ENCODE results near the gene RASSF8.

The RASSF8 gene

GRCh38 chr12:26021534-26021933, 63.1 kb downstream of the RASSF8 start:
- Mint-ChIP-seq H3K36me3 (no peaks in the 10 kb centered on the region), H3K4me3 (no peak overlapping the region), H3K9me3 (ENCODE audit: low read depth) (no peaks in the 10 kb centered on the region), H3K4me1 (ENCODE audit: low read depth) (no peaks in the 10 kb centered on the region), H3K27me3 (peaks cover 5% of the 10 kb centered on the region), H3K27ac (no peak overlapping the region)

GRCh38 chr12:26022043-26022442, 63.6 kb downstream of the RASSF8 start:
- Mint-ChIP-seq H3K27me3 (peaks cover 5% of the 10 kb centered on the region), H3K36me3 (no peaks in the 10 kb centered on the region), H3K4me1 (ENCODE audit: low read depth) (no peaks in the 10 kb centered on the region), H3K9me3 (ENCODE audit: low read depth) (no peaks in the 10 kb centered on the region), H3K27ac (no peak overlapping the region), H3K4me3 (no peak overlapping the region)

GRCh38 chr12:26026713-26027112, 68.2 kb downstream of the RASSF8 start:
- Mint-ChIP-seq H3K9me3 (ENCODE audit: low read depth) (no peaks in the 10 kb centered on the region), H3K36me3 (no peaks in the 10 kb centered on the region), H3K4me1 (ENCODE audit: low read depth) (no peaks in the 10 kb centered on the region), H3K27ac (no peak overlapping the region), H3K4me3 (no peak overlapping the region), H3K27me3 (peaks cover 5% of the 10 kb centered on the region)

- Mint-ChIP-seq H3K9me3 (ENCODE audit: low read depth) (no peaks in the 10 kb centered on the region), H3K4me3 (no peak overlapping the region), H3K36me3 (no peaks in the 10 kb centered on the region), H3K4me1 (ENCODE audit: low read depth) (no peaks in the 10 kb centered on the region), H3K27me3 (no peaks in the 10 kb centered on the region), H3K27ac (no peak overlapping the region)
These were observed 68.9 kb downstream of the RASSF8 start for GRCh38 chr12:26027401-26027800.

GRCh38 chr12:26028953-26029735, 70.7 kb downstream of the RASSF8 start:
- Mint-ChIP-seq H3K36me3 (no peaks in the 10 kb centered on the region), H3K9me3 (ENCODE audit: low read depth) (no peaks in the 10 kb centered on the region), H3K27me3 (no peaks in the 10 kb centered on the region), H3K4me1 (ENCODE audit: low read depth) (no peaks in the 10 kb centered on the region), H3K27ac (no peak overlapping the region), H3K4me3 (no peak overlapping the region)

- Mint-ChIP-seq H3K27ac (no peak overlapping the region), H3K27me3 (no peaks in the 10 kb centered on the region), H3K9me3 (ENCODE audit: low read depth) (no peaks in the 10 kb centered on the region), H3K4me3 (no peak overlapping the region), H3K36me3 (no peaks in the 10 kb centered on the region), H3K4me1 (ENCODE audit: low read depth) (no peaks in the 10 kb centered on the region)
These were observed 71.2 kb downstream of the RASSF8 start for GRCh38 chr12:26029736-26030022.

- no peaks in the 10 kb centered on the region for H3K9me3 Mint-ChIP-seq (ENCODE audit: low read depth)
- H3K27me3 Mint-ChIP-seq = no peaks in the 10 kb centered on the region
- no peak overlapping the region for H3K27ac Mint-ChIP-seq
- H3K36me3 Mint-ChIP-seq = no peaks in the 10 kb centered on the region
- H3K4me3 Mint-ChIP-seq = no peak overlapping the region
- no peaks in the 10 kb centered on the region for H3K4me1 Mint-ChIP-seq (ENCODE audit: low read depth)
These were observed 71.9 kb downstream of the RASSF8 start for GRCh38 chr12:26030371-26030770.

GRCh38 chr12:26031318-26031717, 72.8 kb downstream of the RASSF8 start:
- no peak overlapping the region for H3K4me3 Mint-ChIP-seq

GRCh38 chr12:26031827-26032226, 73.3 kb downstream of the RASSF8 start:
- H3K27me3 Mint-ChIP-seq = no peaks in the 10 kb centered on the region
- no peak overlapping the region for H3K4me3 Mint-ChIP-seq
- no peaks in the 10 kb centered on the region for H3K36me3 Mint-ChIP-seq
- H3K4me1 Mint-ChIP-seq (ENCODE audit: low read depth) = no peaks in the 10 kb centered on the region
- no peak overlapping the region for H3K27ac Mint-ChIP-seq
- H3K9me3 Mint-ChIP-seq (ENCODE audit: low read depth) = no peaks in the 10 kb centered on the region

More at GRCh38 chr12:26031318-26031717, 72.8 kb downstream of the RASSF8 start:
- Mint-ChIP-seq H3K4me1 (ENCODE audit: low read depth) (no peaks in the 10 kb centered on the region), H3K27me3 (no peaks in the 10 kb centered on the region), H3K27ac (no peak overlapping the region), H3K36me3 (no peaks in the 10 kb centered on the region), H3K9me3 (ENCODE audit: low read depth) (no peaks in the 10 kb centered on the region)

GRCh38 chr12:26032290-26032689, 73.8 kb downstream of the RASSF8 start:
- Mint-ChIP-seq H3K27me3 (no peaks in the 10 kb centered on the region), H3K9me3 (ENCODE audit: low read depth) (no peaks in the 10 kb centered on the region), H3K36me3 (no peaks in the 10 kb centered on the region), H3K4me1 (ENCODE audit: low read depth) (no peaks in the 10 kb centered on the region), H3K27ac (no peak overlapping the region), H3K4me3 (no peak overlapping the region)

GRCh38 chr12:26032719-26033241, 74.3 kb downstream of the RASSF8 start:
- Mint-ChIP-seq H3K4me1 (ENCODE audit: low read depth) (no peaks in the 10 kb centered on the region), H3K4me3 (no peak overlapping the region), H3K36me3 (no peaks in the 10 kb centered on the region), H3K9me3 (ENCODE audit: low read depth) (no peaks in the 10 kb centered on the region), H3K27ac (no peak overlapping the region), H3K27me3 (no peaks in the 10 kb centered on the region)

- Mint-ChIP-seq H3K4me3 (no peak overlapping the region), H3K4me1 (ENCODE audit: low read depth) (no peaks in the 10 kb centered on the region), H3K27ac (no peak overlapping the region), H3K36me3 (no peaks in the 10 kb centered on the region), H3K27me3 (no peaks in the 10 kb centered on the region), H3K9me3 (ENCODE audit: low read depth) (no peaks in the 10 kb centered on the region)
These were observed 76.1 kb downstream of the RASSF8 start for GRCh38 chr12:26034371-26035142.

- Mint-ChIP-seq H3K4me1 (ENCODE audit: low read depth) (no peaks in the 10 kb centered on the region), H3K4me3 (no peak overlapping the region)
These were observed 78.4 kb downstream of the RASSF8 start for GRCh38 chr12:26036877-26037276.

GRCh38 chr12:26037615-26038220, 79.2 kb downstream of the RASSF8 start:
- no peaks in the 10 kb centered on the region for H3K36me3 Mint-ChIP-seq
- peaks cover 6% of the 10 kb centered on the region for H3K27me3 Mint-ChIP-seq
- no peak overlapping the region for H3K4me3 Mint-ChIP-seq

More at GRCh38 chr12:26036877-26037276, 78.4 kb downstream of the RASSF8 start:
- Mint-ChIP-seq H3K36me3 (no peaks in the 10 kb centered on the region), H3K9me3 (ENCODE audit: low read depth) (no peaks in the 10 kb centered on the region), H3K27me3 (peaks cover 6% of the 10 kb centered on the region), H3K27ac (no peak overlapping the region)

GRCh38 chr12:26042645-26043044, 84.2 kb downstream of the RASSF8 start:
- no peaks in the 10 kb centered on the region for H3K4me1 Mint-ChIP-seq (ENCODE audit: low read depth)
- H3K9me3 Mint-ChIP-seq (ENCODE audit: low read depth) = no peaks in the 10 kb centered on the region
- H3K27me3 Mint-ChIP-seq = peaks cover 6% of the 10 kb centered on the region
- no peak overlapping the region for H3K27ac Mint-ChIP-seq
- no peak overlapping the region for H3K4me3 Mint-ChIP-seq
- H3K36me3 Mint-ChIP-seq = no peaks in the 10 kb centered on the region

More at GRCh38 chr12:26037615-26038220, 79.2 kb downstream of the RASSF8 start:
- Mint-ChIP-seq H3K27ac (no peak overlapping the region), H3K9me3 (ENCODE audit: low read depth) (no peaks in the 10 kb centered on the region), H3K4me1 (ENCODE audit: low read depth) (no peaks in the 10 kb centered on the region)

Data from activated naive CD8-positive, alpha-beta T cell (primary cell).